HG02798 (cell line): ENCODE results near the gene WSCD1.

Source experiments
- ATAC-seq: cut with Tn5 transposase; IDR thresholded peaks from one replicate; pipeline ENCODE4 v1.9.1; 2021; ENCODE audit warnings: mild to moderate bottlenecking; ENCODE audit not compliant: unreplicated experiment, poor library complexity

Gene WSCD1

DNA sequence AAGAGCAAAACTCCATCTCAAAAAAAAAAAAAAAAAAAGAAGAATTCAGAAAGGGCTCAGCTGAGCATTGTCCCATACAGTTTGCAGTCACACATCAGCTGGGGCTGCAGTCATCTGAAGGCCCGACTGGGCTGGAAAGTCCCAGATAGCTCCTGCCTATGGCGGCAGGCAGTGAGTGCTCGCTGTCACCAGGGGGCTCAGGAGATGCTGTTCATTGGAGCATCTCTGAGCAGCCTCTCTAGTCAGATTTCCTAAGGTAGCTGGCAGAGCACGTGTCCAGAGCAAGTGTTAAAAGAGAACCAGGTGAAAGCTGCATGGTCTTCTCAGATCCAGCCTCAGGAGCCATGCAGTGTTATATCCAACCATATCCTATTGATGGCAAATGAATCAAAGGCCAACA, 75.8 kb downstream of the WSCD1 start:
- no peak for ATAC-seq

DNA sequence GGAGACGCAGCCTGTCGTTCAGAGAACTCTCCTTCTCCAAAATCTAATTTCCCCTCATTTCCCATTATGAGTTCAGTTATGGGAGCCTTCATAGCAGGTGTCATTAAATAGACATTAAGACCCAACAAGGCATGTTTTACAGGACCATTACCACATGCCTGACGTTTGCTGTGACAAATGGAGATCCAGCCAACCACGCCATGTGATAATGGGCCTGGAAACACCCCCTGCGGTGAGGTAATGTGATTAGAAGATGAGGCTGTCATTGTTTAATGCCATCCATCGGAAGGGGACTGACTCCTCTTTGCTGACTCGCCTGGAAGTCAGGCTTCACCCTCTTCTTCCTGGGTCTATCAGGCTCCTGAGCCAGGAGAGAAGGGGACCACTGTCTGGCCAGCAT, 76.9 kb downstream of the WSCD1 start:
- ATAC-seq, result no peak

DNA sequence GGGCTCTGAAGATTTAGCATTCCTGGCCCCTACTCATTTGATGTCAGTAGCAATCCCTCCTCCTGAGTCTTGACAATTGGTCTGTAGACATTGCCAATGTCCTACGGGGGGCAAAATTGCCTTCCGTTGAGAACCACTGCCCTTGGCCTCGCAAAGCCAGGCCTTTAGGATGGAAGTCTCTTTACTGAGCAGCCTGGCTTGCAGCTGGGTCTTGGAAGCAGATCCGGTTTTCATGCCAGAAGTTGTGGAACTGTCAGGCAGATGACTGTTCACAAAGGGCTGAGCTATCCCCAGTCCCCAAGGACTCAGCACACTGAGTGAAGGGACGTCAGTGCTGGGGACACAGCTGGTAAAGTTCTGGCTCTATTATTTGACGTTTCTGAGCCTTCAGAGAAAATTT, 83.2 kb downstream of the WSCD1 start:
- ATAC-seq, result no peak

DNA sequence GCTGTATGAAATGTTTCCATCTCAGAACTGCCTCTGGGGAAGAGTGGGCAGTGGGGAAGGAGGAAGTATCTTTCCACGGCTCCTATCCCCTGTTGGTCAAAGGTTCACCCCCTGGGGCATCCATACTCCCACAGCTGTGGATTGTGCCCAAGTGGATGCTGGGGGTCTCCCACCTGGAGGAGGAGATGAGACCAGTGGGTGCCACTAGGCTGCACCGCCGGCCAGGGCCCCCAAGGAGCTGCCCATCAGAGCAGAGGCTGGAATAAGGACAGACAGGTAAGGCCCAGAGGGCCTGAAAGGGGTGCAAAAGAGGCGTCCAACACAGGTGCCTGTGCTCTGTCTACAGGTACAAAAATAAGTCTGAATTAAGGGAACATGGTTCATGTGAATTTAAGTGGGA, 87.5 kb downstream of the WSCD1 start:
- no peak for ATAC-seq

DNA sequence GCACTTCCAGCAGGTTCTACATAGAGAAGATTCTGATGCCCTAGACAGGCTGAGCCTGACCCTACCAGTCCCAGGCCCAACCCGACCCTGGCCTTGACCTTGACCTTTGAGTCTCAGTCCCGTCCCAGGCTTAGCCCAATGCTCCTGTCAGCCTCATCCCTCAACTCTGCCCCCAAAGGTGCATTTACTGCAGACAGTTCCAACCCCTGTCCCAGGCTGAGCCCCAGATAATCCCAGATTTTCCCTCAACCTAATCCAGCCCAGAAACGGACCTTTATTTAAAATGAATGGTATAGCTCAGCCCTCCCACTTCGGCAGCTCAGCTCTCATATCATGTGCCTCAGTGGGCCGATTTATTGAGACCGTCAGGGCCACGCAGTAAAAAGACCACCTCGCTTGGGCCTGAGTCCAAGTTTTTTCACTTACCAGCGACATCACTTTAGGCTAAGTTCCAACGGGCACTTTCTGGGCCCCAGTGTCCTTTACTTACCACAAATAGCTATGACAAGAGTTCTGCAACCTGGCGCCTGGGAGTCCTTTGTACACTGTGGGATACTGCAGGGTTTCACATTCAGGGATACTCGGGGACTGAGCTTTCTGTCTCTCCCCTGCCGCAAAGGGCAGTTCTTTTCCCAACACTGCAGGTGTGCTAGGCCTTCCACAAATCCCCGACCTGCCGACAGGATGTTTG, 89.5 kb downstream of the WSCD1 start:
- ATAC-seq, result no peak

DNA sequence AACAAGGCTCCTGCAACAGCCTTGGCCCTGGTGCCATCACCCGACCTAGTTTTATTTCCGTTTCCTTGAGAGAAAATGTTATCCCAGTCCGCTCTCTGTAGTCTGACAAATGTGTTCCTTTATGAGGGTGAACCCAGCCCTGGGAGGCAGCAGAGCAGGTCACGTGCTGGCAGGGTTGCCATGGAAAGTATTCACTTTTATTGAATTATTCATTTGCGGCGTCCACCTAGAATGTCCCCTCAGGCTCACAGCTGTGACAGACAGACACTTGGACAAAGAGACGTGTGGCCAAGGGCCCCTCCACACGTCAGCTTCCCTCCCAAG, 90.0 kb downstream of the WSCD1 start:
- ATAC-seq, result no peak

DNA sequence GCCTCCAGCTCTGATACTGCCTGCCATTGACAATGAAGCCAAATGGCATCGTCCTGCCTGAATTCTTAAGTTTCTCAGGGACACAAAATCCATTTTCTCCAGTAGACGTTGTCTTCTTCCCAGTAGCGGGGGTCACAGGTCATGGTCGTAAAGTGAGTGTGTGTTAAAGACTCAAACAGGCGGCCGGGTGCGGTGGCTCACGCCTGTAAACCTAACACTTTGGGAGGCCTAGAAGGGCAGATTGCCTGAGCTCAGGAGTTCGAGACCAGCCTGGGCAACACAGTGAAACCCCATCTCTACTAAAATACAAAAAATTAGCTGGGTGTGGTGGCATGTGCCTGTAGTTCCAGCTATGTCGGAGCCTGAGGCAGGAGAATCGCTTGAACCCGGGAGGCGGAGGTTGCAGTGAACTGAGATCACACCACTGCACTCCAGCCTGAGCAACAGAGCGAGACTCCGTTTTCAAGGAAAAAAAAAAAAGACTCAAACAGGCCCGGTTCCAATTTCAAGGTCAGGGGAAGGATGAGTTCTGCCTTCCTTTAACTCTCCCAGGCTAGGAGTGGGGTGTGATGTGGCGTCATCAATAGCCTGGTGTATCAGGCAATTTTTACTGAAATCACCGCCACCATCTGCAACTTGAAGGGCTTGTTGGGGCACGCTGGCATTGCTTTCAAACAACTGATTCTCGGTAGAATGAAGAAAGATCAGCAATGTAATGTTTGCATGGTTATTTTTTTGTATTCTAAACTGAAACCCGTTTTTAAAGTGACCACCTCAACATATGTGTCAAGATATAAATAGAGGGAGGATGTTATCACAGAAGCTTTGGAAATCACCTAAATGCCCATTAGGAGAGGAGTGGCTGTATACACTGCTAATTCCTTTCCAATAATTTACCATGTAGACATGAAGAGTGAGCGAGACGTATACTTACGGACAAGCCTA, 91.0 kb downstream of the WSCD1 start:
- ATAC-seq, result no peak

DNA sequence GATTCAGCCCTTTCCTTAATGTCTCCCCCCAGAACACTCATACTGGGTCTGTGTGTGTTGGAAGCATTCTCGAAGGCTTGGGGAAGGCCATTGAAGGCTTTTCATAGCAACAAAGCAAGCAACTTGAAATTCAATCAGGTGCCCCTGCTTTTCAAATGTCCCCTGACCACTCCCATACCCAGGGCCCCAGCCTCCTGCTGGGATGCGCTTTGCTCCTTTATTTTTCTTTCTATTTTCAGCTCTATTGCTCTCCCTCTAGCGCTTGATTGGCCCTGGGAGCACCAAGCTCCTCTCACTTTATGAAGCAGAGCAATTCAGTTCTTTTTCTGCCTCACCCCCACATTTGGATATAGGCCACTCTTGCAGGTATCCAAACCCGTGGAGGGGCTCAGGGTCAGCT, 92.0 kb downstream of the WSCD1 start:
- no peak for ATAC-seq

DNA sequence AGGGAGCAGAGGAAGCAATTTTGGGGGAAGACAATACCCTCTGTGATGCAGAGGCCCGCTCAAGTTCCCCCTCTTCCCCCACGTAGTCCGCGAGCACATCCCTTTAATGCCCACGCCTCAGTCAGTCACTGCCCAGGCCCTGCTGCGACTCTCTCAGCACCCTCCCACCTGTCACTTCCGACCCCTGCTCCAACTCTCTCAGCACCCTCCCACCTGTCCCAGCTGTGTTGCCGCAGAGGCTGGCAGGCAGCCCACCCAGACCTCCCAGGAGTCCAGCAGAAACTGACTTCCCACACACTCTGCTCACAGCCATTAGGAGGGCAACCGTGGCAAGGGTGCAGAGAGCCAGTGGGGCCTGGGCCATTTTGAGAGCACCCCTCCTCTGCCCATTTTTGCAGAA, 92.7 kb downstream of the WSCD1 start:
- no peak for ATAC-seq

DNA sequence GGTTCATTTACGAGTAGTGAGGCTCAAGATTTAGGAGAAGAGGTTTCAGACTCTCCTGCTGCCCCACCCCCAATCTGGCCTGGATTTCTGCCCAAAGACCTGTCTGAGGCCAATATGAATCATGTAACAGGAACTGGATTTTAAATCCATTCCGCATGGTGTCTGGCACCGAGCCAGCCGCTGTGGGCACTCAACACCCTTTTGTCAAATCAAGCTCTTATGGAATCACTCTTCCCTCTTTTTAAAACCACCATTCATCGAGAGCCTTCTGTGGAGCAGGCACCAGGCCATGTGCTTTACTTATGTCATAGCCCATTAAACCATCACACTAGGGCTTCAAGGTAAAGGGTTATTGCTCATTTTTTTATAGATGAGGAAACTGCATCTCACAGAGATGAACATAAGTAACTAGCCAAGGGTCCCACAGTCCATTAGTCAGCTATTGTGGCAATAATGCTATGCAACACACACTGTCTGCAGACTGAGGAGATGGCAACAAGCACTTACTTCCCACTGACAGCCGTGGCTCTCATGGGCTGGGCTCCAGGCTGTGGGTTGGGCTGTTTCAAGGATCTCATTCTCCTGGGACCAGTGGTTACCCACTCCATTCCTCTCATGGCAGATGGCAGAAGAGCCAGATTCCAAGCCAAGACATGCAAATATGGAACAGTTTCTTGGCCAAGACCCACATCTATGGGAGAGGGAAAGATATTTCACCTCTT, 93.6 kb downstream of the WSCD1 start:
- ATAC-seq, result no peak

DNA sequence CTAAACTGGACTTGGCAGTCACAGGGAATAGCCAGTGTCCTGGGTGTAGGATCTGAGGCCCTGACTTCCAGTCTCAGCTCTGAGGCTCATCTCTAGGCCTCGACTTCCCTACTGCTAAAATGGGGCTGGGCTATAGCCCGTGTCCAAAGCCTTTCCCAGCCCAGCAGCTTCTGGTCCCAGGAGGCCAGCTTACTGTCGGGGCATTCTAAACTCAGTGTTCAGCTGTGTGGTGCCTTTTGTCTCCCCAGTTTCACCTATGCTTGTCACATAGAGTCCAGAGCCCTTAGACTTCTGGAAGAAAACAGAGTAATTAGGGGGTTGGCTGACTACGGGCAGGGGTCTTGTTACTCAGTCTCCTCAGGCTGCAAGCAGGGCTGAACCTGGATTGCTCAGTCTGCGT, 94.8 kb downstream of the WSCD1 start:
- ATAC-seq, result no peak

DNA sequence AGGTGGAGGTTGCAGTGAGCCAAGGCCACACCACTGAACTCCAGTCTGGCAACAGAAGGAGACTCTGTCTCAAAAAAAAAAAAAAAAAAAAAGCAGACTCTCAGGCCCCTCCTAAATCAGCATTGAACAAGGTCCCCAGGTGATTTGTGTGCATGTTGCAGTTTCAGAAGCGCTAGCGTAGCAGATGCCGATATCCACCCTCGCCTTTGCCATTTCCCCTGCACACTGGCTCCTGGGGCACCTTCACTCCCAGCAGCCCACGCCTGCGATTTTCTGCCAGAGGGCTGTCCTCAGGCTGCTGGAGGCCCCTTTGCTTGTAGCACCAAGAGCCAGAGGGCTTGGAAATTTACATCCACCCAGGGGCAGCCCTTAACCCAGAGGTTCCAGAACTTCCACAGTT, 95.6 kb downstream of the WSCD1 start:
- ATAC-seq, result no peak

DNA sequence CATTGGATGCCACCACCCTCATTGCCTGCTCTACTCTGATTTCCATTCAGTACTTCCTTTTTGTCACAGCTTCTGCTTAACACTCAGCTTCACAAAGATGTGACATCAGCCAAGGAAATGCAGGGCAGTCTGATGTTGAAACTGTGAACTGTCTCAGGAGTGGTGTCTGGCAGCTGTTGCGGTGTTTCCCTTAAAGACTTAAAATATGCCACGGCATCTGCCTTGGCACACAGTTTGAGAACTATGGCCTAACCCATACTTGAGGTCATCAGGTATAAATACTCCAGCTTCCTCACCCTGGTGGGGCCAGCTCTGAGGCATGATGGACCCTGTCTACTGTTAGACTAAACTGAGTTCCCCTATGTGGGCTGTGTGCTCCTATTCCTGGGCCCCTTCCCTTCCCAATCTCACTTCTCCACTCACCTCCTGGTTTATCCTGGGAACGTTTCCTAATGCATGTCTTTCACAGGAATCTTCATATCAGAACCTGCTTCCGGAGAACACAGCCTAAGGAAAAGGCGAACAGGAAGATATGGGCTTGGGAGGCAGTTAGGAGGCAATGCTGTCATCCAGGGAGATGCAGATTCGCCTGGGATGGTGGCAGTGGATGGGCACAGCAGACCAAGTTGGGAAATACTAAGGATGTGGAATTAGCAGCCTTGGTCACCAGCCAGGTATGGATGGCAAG, 96.5 kb downstream of the WSCD1 start:
- no peak for ATAC-seq

DNA sequence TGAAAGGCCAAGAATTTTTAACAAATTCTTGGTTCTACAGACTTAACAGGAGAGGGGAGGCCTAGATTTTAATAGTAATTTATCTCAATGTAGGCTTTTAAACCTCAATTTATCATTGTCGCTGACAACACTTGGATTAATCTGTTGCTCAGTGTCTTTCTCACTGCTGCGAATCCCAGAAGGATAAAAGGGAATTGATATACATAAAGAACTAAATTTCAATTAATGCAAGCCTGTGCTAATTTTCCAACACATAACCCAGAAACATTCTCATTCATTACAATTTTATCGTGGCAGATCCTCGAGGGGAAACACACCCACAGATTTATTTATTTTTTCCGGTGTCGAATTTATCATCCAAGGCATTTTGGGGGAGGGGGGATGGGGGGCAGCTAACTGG, 98.1 kb downstream of the WSCD1 start:
- no peak for ATAC-seq

DNA sequence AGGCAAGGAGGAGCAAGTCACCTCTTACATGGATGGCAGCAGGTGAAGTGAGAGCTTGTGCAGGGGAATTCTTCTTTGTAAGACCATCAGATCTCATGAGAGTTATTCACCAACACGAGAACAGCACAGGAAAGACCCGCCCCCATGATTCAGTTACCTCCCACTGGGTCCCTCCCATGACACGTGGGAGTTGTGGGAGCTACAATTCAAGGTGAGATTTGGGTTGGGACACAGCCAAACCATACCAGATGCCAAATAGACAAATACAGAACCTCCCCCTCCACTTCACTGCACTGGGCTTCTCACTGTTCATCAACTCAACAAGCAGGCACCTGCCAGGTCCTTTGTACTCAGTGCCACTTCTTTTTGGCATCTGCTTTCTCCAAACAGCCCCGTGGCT, 100.2 kb downstream of the WSCD1 start:
- no peak for ATAC-seq

DNA sequence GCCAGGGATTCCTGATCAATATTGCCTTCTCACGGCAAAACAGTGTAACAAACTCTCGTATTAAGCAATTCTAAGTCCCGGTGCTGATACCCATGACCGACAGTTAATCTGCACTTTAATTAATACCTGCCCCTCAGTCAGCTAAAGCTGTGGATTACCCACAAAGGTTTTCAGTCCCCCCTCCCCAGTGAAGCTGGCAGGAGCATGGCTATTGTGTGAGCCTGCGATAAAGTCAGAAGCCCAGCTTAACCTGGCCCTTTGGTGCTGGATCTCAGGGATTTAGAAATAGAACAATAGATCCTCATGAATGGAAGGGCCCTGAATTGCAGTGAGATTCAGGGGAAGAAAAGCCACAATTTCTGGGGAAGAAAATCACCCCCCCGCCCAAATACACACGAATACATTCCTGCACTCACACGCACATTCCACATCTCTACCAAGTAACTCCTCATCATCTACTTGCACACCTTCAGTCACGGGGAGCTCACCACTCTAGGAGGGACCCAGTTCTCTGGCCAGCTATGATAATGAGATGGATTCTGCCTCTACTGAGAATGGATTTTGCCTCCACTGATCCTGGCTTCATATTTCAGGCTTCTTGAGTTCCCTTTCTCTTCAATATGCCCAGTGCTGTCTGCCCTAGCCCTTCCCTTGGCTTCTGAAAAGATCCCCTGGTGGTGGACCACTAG, 102.6 kb downstream of the WSCD1 start:
- ATAC-seq, result no peak

DNA sequence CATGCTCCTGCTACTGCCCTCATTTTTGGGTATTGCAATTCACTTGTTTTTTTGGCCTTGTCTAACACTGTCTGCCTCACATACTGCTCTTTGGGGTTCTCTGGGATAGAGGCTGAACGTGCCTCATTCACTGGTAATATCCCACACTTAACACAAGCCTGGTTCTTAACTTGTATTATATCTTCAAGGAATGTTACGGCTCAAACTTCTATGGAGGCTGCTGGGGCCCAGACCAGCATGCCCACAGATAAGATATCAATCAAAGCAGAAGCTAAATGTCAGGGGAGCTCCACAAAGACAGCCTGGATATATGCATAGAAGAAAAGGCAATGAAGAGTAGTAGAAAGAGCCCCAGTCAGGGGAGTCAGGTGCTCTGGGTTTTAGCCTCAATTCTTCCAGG, 103.5 kb downstream of the WSCD1 start:
- ATAC-seq, result no peak
